Measurements from ENCODE around the gene SPON1.

DNA sequence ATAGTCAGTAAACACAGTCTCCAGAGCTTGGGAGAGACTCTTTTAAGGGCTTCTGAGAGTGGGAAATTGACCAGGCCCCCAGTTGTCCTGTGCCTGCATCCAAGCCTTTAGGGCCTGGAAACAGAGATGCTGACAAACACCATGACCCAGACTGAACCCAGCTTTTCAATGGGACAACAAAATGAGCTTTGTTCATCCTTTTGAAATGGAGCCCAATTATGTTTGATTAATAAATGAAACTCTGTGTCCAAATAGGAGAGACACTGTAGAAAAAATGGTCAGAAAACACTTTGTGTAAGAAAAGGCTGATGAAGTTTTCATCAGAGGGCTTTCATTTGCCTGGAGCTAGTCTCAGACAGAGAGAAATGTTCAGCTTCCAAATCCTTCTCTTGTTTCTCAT lies 250.5 kb downstream of the SPON1 start:
- TF ChIP-seq, protein P1, sequence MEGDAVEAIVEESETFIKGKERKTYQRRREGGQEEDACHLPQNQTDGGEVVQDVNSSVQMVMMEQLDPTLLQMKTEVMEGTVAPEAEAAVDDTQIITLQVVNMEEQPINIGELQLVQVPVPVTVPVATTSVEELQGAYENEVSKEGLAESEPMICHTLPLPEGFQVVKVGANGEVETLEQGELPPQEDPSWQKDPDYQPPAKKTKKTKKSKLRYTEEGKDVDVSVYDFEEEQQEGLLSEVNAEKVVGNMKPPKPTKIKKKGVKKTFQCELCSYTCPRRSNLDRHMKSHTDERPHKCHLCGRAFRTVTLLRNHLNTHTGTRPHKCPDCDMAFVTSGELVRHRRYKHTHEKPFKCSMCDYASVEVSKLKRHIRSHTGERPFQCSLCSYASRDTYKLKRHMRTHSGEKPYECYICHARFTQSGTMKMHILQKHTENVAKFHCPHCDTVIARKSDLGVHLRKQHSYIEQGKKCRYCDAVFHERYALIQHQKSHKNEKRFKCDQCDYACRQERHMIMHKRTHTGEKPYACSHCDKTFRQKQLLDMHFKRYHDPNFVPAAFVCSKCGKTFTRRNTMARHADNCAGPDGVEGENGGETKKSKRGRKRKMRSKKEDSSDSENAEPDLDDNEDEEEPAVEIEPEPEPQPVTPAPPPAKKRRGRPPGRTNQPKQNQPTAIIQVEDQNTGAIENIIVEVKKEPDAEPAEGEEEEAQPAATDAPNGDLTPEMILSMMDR (IDR thresholded peaks at IDR 0.05; ENCODE audit: borderline replicate concordance, extremely low read depth, low read length, poor library complexity, severe bottlenecking), result no peak
- no peak for TF ChIP-seq EZH2 (IDR thresholded peaks at IDR 0.05; ENCODE audit: borderline replicate concordance, low read depth, low read length, severe bottlenecking)
